CD4-positive, alpha-beta T cell treated with Interleukin-6 at 100 ng/mL for 8 hours (primary cell): Measurements from ENCODE around the gene SLC30A1.

ENCODE experiments used
- DNase-seq: peaks from one replicate; pipeline ENCODE4 v3.0.0-alpha.2; 2020; ENCODE audit warnings: mixed read lengths, low spot score

Gene SLC30A1

DNA sequence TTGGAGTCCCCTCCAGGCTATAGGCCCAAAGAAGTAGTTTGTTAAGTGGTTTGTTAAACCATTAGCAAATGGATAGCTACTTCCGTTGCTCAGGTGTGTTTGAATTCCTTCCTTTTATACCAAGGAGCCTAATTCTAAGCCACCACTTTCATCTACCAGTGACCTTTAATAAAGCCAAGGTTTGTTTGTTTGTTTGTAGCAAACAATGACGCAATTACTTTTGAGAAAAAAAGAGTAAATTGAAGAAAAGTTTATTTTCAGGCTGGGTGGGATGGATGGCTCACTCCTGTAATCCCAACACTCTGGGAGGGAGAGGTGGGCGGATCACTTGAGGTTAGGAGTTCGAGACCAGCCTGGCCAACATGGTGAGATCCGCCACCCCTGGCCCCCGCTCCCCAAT is 56.2 kb downstream of the SLC30A1 start:
- DNase-seq = no peak
